HCT116 (cell line): ENCODE results near the gene RBCK1. TPM values are rescaled to one million over a fixed set of nuclear protein-coding genes. Genes with fewer than 3 reads are reported as not detected.

Source experiments
- ATAC-seq: fragments of 200-7000 bp; cut with Tn5 transposase; 2 replicates; pipeline ENCODE4 v1.9.1; 2020; ENCODE audit warnings: mild to moderate bottlenecking, moderate library complexity
- BruUV-seq: library from RNA; stranded (reverse); fragments of 400-500 nt; replicated peaks from 2 replicates; lab custom pipeline; 2021; lab: Mats Ljungman, UMichigan
- CTCF ChIA-PET: fragments of 300-600 bp; sonication (Branson Sonifier 250); formaldehyde crosslinking; loops from one replicate; lab custom pipeline; 2021; ENCODE audit warnings: antibody characterized with exemption; lab: Charles Lee
- POLR2A ChIA-PET: fragments of 300-600, 350-600 bp; sonication (Branson Sonifier 250); formaldehyde crosslinking; loops from one replicate; lab custom pipeline; 2021; ENCODE audit warnings: antibody characterized with exemption; lab: Charles Lee
- RAD21 ChIA-PET, 2 experiments: fragments of 300-600 bp; sonication (Branson Sonifier 250); formaldehyde crosslinking; loops; one replicate each; lab custom pipeline; 2023; ENCODE audit warnings: low total read pairs in 2 of 2; ENCODE audit not compliant: uncharacterized antibody in 2 of 2, unreplicated experiment in 2 of 2, low non-redundant PET in 1 of 2; lab: Charles Lee
- DNase-seq: peaks from one replicate; pipeline ENCODE4 v3.0.0-alpha.2; 2010; ENCODE audit warnings: low read depth, low spot score
- H2AFZ ChIP-seq: fragments of 200-600 bp; shearing (Covaris generic), sonication (generic); 2 replicates; pipeline ENCODE4 v1.6.1; 2017; ENCODE audit warnings: low read depth, mixed run types, mixed read lengths, antibody characterized with exemption, low read length; ENCODE audit not compliant: poor library complexity, severe bottlenecking
- H3K27ac ChIP-seq: 2 replicates; pipeline ENCODE4 v1.5.1; 2012; ENCODE audit warnings: low read depth, low read length
- H3K27me3 ChIP-seq: fragments of 200-600 bp; sonication (generic); 2 replicates; pipeline ENCODE4 v1.6.1; 2016; ENCODE audit warnings: mixed run types, low read length, mixed read lengths; ENCODE audit not compliant: insufficient read depth
- H3K36me3 ChIP-seq, 2 experiments: fragments of 200-500 bp in 1 of 2; fragments of 200-600 bp in 1 of 2; sonication (Bioruptor generic) in 1 of 2; sonication (generic) in 1 of 2; 2 replicates each; pipeline versions ENCODE4 v1.5.1 to v1.6.1; 2014 to 2016; ENCODE audit warnings: low read length in 2 of 2, inconsistent platforms in 1 of 2, mixed read lengths in 1 of 2, mixed run types in 1 of 2; ENCODE audit not compliant: insufficient read depth in 2 of 2, control insufficient read depth in 1 of 2
- H3K4me1 ChIP-seq, 2 experiments: fragments of 200-600 bp in 1 of 2; sonication (generic) in 1 of 2; 2 replicates each; pipeline versions ENCODE4 v1.5.1 to v1.6.1; 2012 to 2017; ENCODE audit warnings: low read length in 2 of 2, inconsistent platforms in 1 of 2, mild to moderate bottlenecking in 1 of 2, mixed read lengths in 1 of 2, mixed run types in 1 of 2, moderate library complexity in 1 of 2; ENCODE audit not compliant: insufficient read depth in 2 of 2, control insufficient read depth in 1 of 2
- H3K4me2 ChIP-seq: fragments of 200-600 bp; sonication (generic); 2 replicates; pipeline ENCODE4 v1.6.1; 2017; ENCODE audit warnings: mixed run types, low read length, mixed read lengths
- H3K4me3 ChIP-seq, 2 experiments: fragments of 200-600 bp in 1 of 2; sonication (generic) in 1 of 2; replicated peaks in 1 of 2; 2 replicates each; pipeline ENCODE4 v1.5.1; 2011 to 2016; ENCODE audit warnings: low read length in 2 of 2, control low read depth in 1 of 2, low read depth in 1 of 2, mild to moderate bottlenecking in 1 of 2, mixed read lengths in 1 of 2, mixed run types in 1 of 2
- H3K79me2 ChIP-seq: fragments of 200-600 bp; sonication (generic); 2 replicates; pipeline ENCODE4 v1.6.1; 2017; ENCODE audit warnings: mild to moderate bottlenecking, mixed run types, low read length, moderate library complexity, mixed read lengths; ENCODE audit not compliant: insufficient read depth
- H3K9ac ChIP-seq: fragments of 200-600 bp; sonication (generic); 2 replicates; pipeline ENCODE4 v1.6.1; 2016; ENCODE audit warnings: low read length, mixed read lengths
- H3K9me2 ChIP-seq: fragments of 200-600 bp; sonication (generic), shearing (Covaris generic); 2 replicates; pipeline ENCODE4 v1.6.1; 2017; ENCODE audit warnings: mixed run types, mild to moderate bottlenecking, moderate library complexity; ENCODE audit not compliant: insufficient read depth
- H3K9me3 ChIP-seq, 2 experiments: fragments of 200-500 bp in 1 of 2; fragments of 200-600 bp in 1 of 2; sonication (Bioruptor generic) in 1 of 2; sonication (generic) in 1 of 2; 2 replicates each; pipeline ENCODE4 v1.6.1; 2014 to 2017; ENCODE audit warnings: low read length in 2 of 2, mixed read lengths in 2 of 2, inconsistent platforms in 1 of 2, low read depth in 1 of 2, mild to moderate bottlenecking in 1 of 2, mixed run types in 1 of 2, moderate library complexity in 1 of 2; ENCODE audit not compliant: control insufficient read depth in 1 of 2, insufficient read depth in 1 of 2
- H4K20me1 ChIP-seq: fragments of 200-600 bp; sonication (generic), shearing (Covaris generic); 2 replicates; pipeline ENCODE4 v1.6.1; 2017; ENCODE audit warnings: mixed run types, mild to moderate bottlenecking, moderate library complexity; ENCODE audit not compliant: insufficient read depth
- EGR1 ChIP-seq: IDR thresholded peaks from 2 replicates; pipeline ENCODE4 v1.6.1; 2012; ENCODE audit warnings: low read depth
- EZH2 ChIP-seq: fragments of 200-600 bp; sonication (generic); IDR thresholded peaks from 2 replicates; pipeline ENCODE4 v1.6.1; 2017; ENCODE audit warnings: antibody characterized with exemption, mixed run types
- EZH2phosphoT487 ChIP-seq: fragments of 200-600 bp; IDR thresholded peaks from 2 replicates; pipeline ENCODE4 v1.6.1; 2018; ENCODE audit warnings: antibody characterized with exemption, borderline replicate concordance
- FOSL1 ChIP-seq: IDR thresholded peaks from 2 replicates; pipeline ENCODE4 v1.6.1; 2012; ENCODE audit warnings: low read depth
- POLR2A ChIP-seq: IDR thresholded peaks from 2 replicates; pipeline ENCODE4 v1.7.0; 2011; ENCODE audit warnings: borderline replicate concordance; ENCODE audit not compliant: insufficient read depth, insufficient read length; ENCODE audit errors: extremely low read depth
- SIN3A ChIP-seq: IDR thresholded peaks from 2 replicates; pipeline ENCODE4 v1.6.1; 2012; ENCODE audit warnings: low read depth
- SP1 ChIP-seq: IDR thresholded peaks from 2 replicates; pipeline ENCODE4 v1.6.1; 2012; ENCODE audit warnings: low read depth
- SRF ChIP-seq: IDR thresholded peaks from 2 replicates; pipeline ENCODE4 v1.6.1; 2012; ENCODE audit warnings: low read depth
- TCF7L2 ChIP-seq: IDR thresholded peaks from 2 replicates; pipeline ENCODE4 v1.7.0; 2011; ENCODE audit warnings: borderline replicate concordance, inconsistent platforms; ENCODE audit not compliant: insufficient read depth, insufficient read length; ENCODE audit errors: extremely low read depth
- ZNF274 ChIP-seq: fragments of 200-500 bp; sonication (Bioruptor generic); IDR thresholded peaks from 2 replicates; pipeline ENCODE4 v1.6.1; 2014; ENCODE audit warnings: mild to moderate bottlenecking, low read depth, low read length, inconsistent platforms
- intact Hi-C: fragments of 100-400 bp; cut with micrococcal nuclease; formaldehyde crosslinking; loops from 2 replicates; pipeline ENCODE4 v1.10.0; 2022
- total RNA-seq: library from RNA; stranded (reverse); gene quantifications from one replicate; pipeline ENCODE4 v1.2.1, GENCODE V29; 2021; ENCODE audit not compliant: unreplicated experiment
- TF ChIP-seq, protein P1 (sequence below): IDR thresholded peaks from 2 replicates; pipeline ENCODE4 v1.6.1; 2011; ENCODE audit warnings: mild to moderate bottlenecking, low read length, moderate library complexity; ENCODE audit not compliant: insufficient replicate concordance; ENCODE audit errors: extremely low read depth
- TF ChIP-seq, protein P2 (sequence below): IDR thresholded peaks from 2 replicates; pipeline ENCODE4 v1.6.1; 2012
- TF ChIP-seq, protein P3 (sequence below): IDR thresholded peaks from 2 replicates; pipeline ENCODE4 v1.6.1; 2012

Gene RBCK1
- total RNA-seq, 1 experiment from 2014 or later = 180 TPM

DNA sequence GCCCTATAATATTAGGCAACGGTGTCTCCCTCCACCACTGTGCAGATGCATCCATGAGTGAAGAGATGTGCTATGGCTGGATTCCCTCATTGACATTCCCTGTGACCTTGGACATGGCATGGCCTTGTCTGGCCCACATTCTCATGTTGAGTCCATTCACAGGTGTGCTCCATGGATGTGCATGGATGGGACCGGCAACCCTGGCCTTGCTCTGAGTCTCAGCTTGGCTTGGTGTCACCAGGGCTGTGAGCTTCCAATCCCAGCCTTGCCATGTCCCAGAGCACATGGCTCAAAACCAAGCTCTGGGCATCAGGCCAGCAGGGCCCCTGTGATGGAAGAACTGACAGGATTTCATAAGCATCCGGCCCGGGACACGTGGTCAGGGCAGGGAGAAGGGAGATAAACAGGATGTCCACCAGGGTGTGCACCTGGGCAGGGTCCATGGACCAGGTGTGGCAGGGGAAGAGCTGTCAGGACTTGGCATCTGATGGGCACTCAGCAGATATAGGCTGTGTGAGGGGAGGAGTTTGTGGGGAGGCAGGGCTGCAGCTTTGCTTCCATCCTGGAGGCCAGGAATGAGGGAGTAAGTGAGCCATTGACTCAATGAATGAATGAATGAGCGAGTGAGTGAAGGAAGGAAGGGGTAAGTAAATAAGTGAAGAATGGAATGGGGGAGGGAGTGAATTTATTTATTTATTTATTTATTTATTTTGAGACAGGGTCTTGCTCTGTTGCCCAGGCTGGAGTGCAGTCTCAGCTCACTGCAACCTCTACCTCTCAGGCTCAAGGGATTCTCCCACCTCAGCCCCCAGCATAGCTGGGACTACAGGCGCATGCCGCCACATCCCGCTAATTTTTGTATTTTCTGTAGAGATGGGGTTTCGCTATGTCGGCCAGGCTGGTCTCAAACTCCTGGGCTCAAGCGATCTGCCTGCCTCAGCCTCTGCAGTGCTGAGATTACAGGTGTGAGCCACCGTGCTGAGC, 45.5 kb upstream of the RBCK1 start (continued):
- TF ChIP-seq SIN3A = no peak
- no peak for TF ChIP-seq ZNF274

DNA sequence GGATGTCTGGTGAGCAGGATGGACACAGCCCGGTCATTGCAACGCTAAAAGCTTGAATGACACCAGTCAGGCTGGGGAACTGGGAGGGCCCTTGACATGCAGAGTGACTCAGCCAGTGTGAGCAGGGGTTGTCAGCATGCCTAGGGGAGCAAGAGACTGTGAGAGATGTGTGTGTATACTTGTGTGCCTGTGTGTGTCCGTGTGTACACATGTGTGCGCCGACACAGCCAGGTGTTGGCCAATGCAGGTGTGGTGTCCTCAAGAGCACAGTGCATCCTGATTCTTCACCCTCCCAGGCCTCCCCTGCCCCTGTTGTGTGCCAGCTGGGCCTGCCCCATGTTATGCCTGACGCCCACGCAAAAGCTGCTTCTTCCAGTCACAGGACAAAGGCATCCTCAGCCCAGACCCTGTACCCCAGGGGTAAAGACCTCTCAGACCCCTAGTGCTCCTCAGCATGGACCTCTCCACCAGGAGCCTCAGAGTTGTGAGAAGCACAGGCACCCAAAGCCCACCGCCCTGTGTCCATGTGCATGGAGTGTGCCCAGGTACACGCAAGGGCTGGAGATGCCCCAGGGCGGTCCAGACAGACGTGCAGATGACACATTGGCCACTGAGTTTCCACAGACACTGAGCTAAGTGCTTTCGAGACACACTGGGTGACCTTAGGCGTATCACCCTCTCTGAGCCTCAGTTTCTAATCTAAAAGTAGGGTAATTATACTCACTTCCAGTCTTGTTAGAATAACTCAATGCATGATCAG, 44.6 kb upstream of the RBCK1 start:
- Histone ChIP-seq H4K20me1 (no peaks in the 10 kb centered on the region), H3K27me3 (no peaks in the 10 kb centered on the region), H3K79me2 (no peaks in the 10 kb centered on the region), H3K9ac (peak overlapping the region; percentile 34), H3K36me3 (no peaks in the 10 kb centered on the region), H3K4me2 (peak overlapping the region; percentile 56), H2AFZ (no peak overlapping the region), H3K27ac (peak overlapping the region; percentile 58), H3K9me3 (no peaks in the 10 kb centered on the region), H3K9me2 (no peaks in the 10 kb centered on the region), H3K4me1 (peaks cover 53 to 61% of the 10 kb centered on the region in 2 experiments), H3K4me3 (no peak overlapping the region)
- intact Hi-C loops = loop anchor here (2.0 to 5.0 kb wide), 2 partner anchors 39 to 67 kb away; no protein-coding TSS in a partner anchor
- DNase-seq (no peak), ATAC-seq (peak; percentile 41)
- CTCF ChIA-PET = interaction anchor here (0.9 to 2.4 kb wide), 5 partner anchors 8 to 68 kb away, joined by 5 to 24 read pairs (median 10); no protein-coding TSS in a partner anchor
- no peak for TF ChIP-seq SIN3A
- TF ChIP-seq SRF = no peak
- TF ChIP-seq FOSL1 = no peak
- no peak for TF ChIP-seq EZH2
- TF ChIP-seq ZNF274 = no peak
- TF ChIP-seq TCF7L2 = no peak
- no peak for TF ChIP-seq POLR2A
- no peak for TF ChIP-seq EGR1
- TF ChIP-seq, protein P1, sequence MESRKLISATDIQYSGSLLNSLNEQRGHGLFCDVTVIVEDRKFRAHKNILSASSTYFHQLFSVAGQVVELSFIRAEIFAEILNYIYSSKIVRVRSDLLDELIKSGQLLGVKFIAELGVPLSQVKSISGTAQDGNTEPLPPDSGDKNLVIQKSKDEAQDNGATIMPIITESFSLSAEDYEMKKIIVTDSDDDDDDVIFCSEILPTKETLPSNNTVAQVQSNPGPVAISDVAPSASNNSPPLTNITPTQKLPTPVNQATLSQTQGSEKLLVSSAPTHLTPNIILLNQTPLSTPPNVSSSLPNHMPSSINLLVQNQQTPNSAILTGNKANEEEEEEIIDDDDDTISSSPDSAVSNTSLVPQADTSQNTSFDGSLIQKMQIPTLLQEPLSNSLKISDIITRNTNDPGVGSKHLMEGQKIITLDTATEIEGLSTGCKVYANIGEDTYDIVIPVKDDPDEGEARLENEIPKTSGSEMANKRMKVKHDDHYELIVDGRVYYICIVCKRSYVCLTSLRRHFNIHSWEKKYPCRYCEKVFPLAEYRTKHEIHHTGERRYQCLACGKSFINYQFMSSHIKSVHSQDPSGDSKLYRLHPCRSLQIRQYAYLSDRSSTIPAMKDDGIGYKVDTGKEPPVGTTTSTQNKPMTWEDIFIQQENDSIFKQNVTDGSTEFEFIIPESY = no peak
- no peak for TF ChIP-seq EZH2phosphoT487
- TF ChIP-seq, protein P2, sequence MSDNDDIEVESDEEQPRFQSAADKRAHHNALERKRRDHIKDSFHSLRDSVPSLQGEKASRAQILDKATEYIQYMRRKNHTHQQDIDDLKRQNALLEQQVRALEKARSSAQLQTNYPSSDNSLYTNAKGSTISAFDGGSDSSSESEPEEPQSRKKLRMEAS = no peak
- TF ChIP-seq, protein P3, sequence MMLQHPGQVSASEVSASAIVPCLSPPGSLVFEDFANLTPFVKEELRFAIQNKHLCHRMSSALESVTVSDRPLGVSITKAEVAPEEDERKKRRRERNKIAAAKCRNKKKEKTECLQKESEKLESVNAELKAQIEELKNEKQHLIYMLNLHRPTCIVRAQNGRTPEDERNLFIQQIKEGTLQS = no peak
- TF ChIP-seq SP1 = no peak
- POLR2A ChIA-PET = interaction anchor here (1.1 to 29.0 kb wide), 8 partner anchors 9 to 282 kb away, joined by 3 to 779 read pairs (median 4); partner anchors contain the start of genes RBCK1 and TRIB3
- BruUV-seq = no TSS peak
- RAD21 ChIA-PET = interaction anchor here (1.2 to 1.8 kb wide), 3 partner anchors 9 to 17 kb away, joined by 6 to 7 read pairs (median 6); partner anchors contain the start of gene TRIB3 (in 2 of the 2)
